Adrenal gland (tissue), 5 donors: ENCODE measurements around the gene LIMS1.

Source experiments
- POLR2A ChIP-seq, 2 donors: fragments of 450-650 bp; IDR thresholded peaks; one replicate each; pipeline ENCODE4 v1.6.1; 2017; ENCODE audit warnings: antibody characterized with exemption in 2 of 2, mild to moderate bottlenecking in 2 of 2, moderate library complexity in 1 of 2
- TF ChIP-seq, protein P1 (sequence below), 6 experiments: fragments of 450-650 bp in 4 of 6; fragments of 200-600 bp in 2 of 6; sonication (generic) in 1 of 6; IDR thresholded peaks; 1 replicate in 5 of 6; 2 replicates in 1 of 6; pipeline versions ENCODE4 v1.5.1 to v1.8.0; 2016 to 2021; ENCODE audit warnings: antibody characterized with exemption in 6 of 6, mild to moderate bottlenecking in 2 of 6, moderate library complexity in 1 of 6
- donor health status: DM: no; HTN: no; CAD: no.

DNA sequence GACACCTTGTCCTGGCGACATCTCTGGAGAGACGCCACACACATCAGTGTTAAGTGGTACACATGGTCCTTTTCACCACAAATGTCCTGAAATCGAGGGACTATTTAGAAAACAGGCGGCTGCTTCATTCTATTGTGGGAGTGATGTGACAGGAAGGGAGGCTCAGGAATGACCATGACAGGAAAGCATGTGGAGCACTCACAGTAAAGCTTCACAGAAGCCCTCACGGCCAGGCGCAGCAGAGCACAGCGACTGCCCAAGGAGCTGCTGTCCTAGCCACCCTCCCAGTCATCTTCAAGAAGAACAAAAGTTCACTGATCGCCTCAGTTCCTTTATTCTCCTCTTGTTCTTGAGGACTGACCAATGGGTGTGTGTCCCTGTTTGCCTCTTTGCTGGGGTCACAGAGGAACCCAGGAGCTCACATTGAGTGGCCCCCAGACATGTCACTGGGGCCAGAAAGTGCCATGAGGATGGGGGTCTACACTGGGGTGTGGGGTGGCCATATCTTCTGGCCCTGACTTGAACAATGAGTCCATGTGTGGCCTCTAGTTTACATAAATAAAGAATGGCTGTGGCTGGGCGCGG lies 100.4 kb downstream of the LIMS1 start:
- TF ChIP-seq, protein P1, sequence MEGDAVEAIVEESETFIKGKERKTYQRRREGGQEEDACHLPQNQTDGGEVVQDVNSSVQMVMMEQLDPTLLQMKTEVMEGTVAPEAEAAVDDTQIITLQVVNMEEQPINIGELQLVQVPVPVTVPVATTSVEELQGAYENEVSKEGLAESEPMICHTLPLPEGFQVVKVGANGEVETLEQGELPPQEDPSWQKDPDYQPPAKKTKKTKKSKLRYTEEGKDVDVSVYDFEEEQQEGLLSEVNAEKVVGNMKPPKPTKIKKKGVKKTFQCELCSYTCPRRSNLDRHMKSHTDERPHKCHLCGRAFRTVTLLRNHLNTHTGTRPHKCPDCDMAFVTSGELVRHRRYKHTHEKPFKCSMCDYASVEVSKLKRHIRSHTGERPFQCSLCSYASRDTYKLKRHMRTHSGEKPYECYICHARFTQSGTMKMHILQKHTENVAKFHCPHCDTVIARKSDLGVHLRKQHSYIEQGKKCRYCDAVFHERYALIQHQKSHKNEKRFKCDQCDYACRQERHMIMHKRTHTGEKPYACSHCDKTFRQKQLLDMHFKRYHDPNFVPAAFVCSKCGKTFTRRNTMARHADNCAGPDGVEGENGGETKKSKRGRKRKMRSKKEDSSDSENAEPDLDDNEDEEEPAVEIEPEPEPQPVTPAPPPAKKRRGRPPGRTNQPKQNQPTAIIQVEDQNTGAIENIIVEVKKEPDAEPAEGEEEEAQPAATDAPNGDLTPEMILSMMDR (IDR thresholded peaks at IDR 0.05), result no peak
- TF ChIP-seq POLR2A (IDR thresholded peaks at IDR 0.05), result no peak
